Measurements from ENCODE around the gene CDH18.

Gene CDH18

GRCh38 chr5:19531374-19531952, 456.5 kb downstream of the CDH18 start:
- H3K27me3 ChIP-seq (ENCODE audit: insufficient read depth, low read length, poor library complexity), result no peaks in the 10 kb centered on the region
- no peak for TF ChIP-seq EZH2 (IDR thresholded peaks at IDR 0.05; ENCODE audit: borderline replicate concordance, low read depth, low read length, severe bottlenecking)
- TF ChIP-seq CTCF (IDR thresholded peaks at IDR 0.05; ENCODE audit: borderline replicate concordance, extremely low read depth, low read length, poor library complexity, severe bottlenecking), result no peak
- no peaks in the 10 kb centered on the region for H3K79me2 ChIP-seq (ENCODE audit: insufficient read depth, low read length)
- no peak overlapping the region for H3K9ac ChIP-seq (ENCODE audit: low read depth, low read length)
- H3K27ac ChIP-seq (ENCODE audit: low read length), result no peak overlapping the region
- no peaks in the 10 kb centered on the region for H4K20me1 ChIP-seq (ENCODE audit: insufficient read depth, low read length)
- H3K4me3 ChIP-seq (ENCODE audit: low read depth in 1 of 2, low read length in 2 of 2), result no peak overlapping the region
- H3K4me1 ChIP-seq (ENCODE audit: insufficient read depth, low read length), result no peaks in the 10 kb centered on the region
- H3K9me3 ChIP-seq (ENCODE audit: insufficient read depth, low read length, severe bottlenecking), result no peaks in the 10 kb centered on the region
- no peaks in the 10 kb centered on the region for H3K36me3 ChIP-seq (ENCODE audit: insufficient read depth, low read length)
- H2AFZ ChIP-seq (ENCODE audit: low read depth, low read length), result no peak overlapping the region
- no peak overlapping the region for H3K4me2 ChIP-seq (ENCODE audit: insufficient read depth, low read length)
- DNase-seq (no peak), ATAC-seq (ENCODE audit: insufficient read depth, low read depth) (no peak)

GRCh38 chr5:19519448-19519847, 468.6 kb downstream of the CDH18 start:
- H3K4me1 ChIP-seq (ENCODE audit: insufficient read depth, low read length), result no peaks in the 10 kb centered on the region
- ATAC-seq (ENCODE audit: insufficient read depth, low read depth) (no peak), DNase-seq (no peak)
- no peak overlapping the region for H3K4me2 ChIP-seq (ENCODE audit: insufficient read depth, low read length)
- H3K9me3 ChIP-seq (ENCODE audit: insufficient read depth, low read length, severe bottlenecking), result no peaks in the 10 kb centered on the region
- H2AFZ ChIP-seq (ENCODE audit: low read depth, low read length), result no peak overlapping the region
- no peak overlapping the region for H3K27ac ChIP-seq (ENCODE audit: low read length)
- H3K36me3 ChIP-seq (ENCODE audit: insufficient read depth, low read length), result no peaks in the 10 kb centered on the region
- no peaks in the 10 kb centered on the region for H3K79me2 ChIP-seq (ENCODE audit: insufficient read depth, low read length)
- no peak overlapping the region for H3K4me3 ChIP-seq (ENCODE audit: low read depth in 1 of 2, low read length in 2 of 2)
- TF ChIP-seq CTCF (IDR thresholded peaks at IDR 0.05; ENCODE audit: borderline replicate concordance, extremely low read depth, low read length, poor library complexity, severe bottlenecking) (no peak), EZH2 (IDR thresholded peaks at IDR 0.05; ENCODE audit: borderline replicate concordance, low read depth, low read length, severe bottlenecking) (no peak)
- H3K9ac ChIP-seq (ENCODE audit: low read depth, low read length), result no peak overlapping the region
- H4K20me1 ChIP-seq (ENCODE audit: insufficient read depth, low read length), result no peaks in the 10 kb centered on the region
- H3K27me3 ChIP-seq (ENCODE audit: insufficient read depth, low read length, poor library complexity), result no peaks in the 10 kb centered on the region

- Histone ChIP-seq H3K79me2 (ENCODE audit: insufficient read depth, low read length) (no peaks in the 10 kb centered on the region), H3K4me1 (ENCODE audit: insufficient read depth, low read length) (no peaks in the 10 kb centered on the region), H2AFZ (ENCODE audit: low read depth, low read length) (no peak overlapping the region), H3K9ac (ENCODE audit: low read depth, low read length) (no peak overlapping the region), H3K4me2 (ENCODE audit: insufficient read depth, low read length) (no peak overlapping the region), H3K27me3 (ENCODE audit: insufficient read depth, low read length, poor library complexity) (no peaks in the 10 kb centered on the region), H3K36me3 (ENCODE audit: insufficient read depth, low read length) (no peaks in the 10 kb centered on the region), H3K27ac (ENCODE audit: low read length) (no peak overlapping the region), H3K4me3 (ENCODE audit: low read depth in 1 of 2, low read length in 2 of 2) (no peak overlapping the region), H4K20me1 (ENCODE audit: insufficient read depth, low read length) (no peaks in the 10 kb centered on the region), H3K9me3 (ENCODE audit: insufficient read depth, low read length, severe bottlenecking) (no peaks in the 10 kb centered on the region)
- DNase-seq, result no peak
- no peak for ATAC-seq (ENCODE audit: insufficient read depth, low read depth)
- no peak for TF ChIP-seq EZH2 (IDR thresholded peaks at IDR 0.05; ENCODE audit: borderline replicate concordance, low read depth, low read length, severe bottlenecking)
- TF ChIP-seq CTCF (IDR thresholded peaks at IDR 0.05; ENCODE audit: borderline replicate concordance, extremely low read depth, low read length, poor library complexity, severe bottlenecking), result no peak
Observed at GRCh38 chr5:19498852-19499251, 489.1 kb downstream of the CDH18 start.

Data from DND-41 (cell line).